ENCODE measurements around the gene HDGFL2.

DNA sequence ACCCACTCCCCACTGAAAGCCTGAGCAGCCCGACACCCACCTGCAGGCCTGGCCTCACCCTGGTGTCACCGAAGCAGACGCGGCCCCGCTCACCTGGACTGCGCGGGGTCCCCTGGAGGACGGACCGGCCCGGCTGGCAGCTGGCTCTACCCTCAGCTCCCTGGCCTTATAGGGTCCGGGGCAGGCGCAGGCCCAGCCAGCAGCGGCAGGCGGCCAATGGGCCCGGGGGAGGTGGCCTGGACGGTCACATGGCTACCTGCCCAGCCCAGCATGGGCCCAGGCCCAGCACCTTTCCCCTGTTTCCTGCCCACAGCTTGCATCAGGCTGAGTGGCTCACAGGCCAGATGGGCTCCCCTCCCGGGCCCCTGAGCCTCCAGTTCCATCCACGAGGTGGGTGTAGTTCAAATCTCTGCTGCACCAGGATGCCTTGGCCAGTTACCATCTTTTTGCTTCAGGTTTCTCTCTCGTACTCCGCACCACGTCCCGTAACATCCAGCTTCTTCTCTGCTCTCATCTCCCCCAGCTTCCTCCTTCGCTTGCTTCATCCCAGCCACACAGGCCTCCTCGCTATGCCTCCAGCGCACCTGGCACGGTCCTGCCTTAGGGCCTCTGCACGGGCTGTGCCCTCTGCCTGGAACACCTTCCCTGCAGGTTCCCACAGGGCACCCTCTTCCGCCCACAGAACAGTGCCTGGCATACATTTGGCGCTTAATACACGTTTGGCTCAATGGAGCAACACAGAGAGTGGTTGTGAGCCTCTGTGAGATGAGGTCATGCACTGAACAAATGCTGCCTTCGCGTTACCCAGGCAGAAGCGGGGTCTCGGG is 46.5 kb downstream of the HDGFL2 start, which contains the start of gene PLIN4:
- no peak for TF ChIP-seq EZH2 (IDR thresholded peaks at IDR 0.05)
- TF ChIP-seq POLR2AphosphoS5 (IDR thresholded peaks at IDR 0.05; ENCODE audit: borderline replicate concordance, low read depth, low read length): no peak

Data from SK-N-MC (cell line).